Measurements from ENCODE around the gene OR8J3. TPM values are rescaled to one million over a fixed set of nuclear protein-coding genes. Genes with fewer than 3 reads are reported as not detected.

OR8J3 gene
- total RNA-seq, 2 experiments from 2014 or later = not detected

Small RNA genes within 50 kb of the gene (small RNA-seq; reads per million reads assigned to genes)
- not detected for gene OR8I4P

Other genes with a start within 250 kb of the OR8J3 start
- not detected in 2 replicates for gene OR5W2, start 225.6 kb downstream of the OR8J3 start, total RNA-seq (2014; rRNA removed; shearing (Covaris generic))
- gene OR5W2, start 225.6 kb downstream of the OR8J3 start, total RNA-seq (2022) = not detected in 2 replicates
- not detected in 2 replicates for gene OR5I1, start 203.8 kb downstream of the OR8J3 start, total RNA-seq (2014; rRNA removed; shearing (Covaris generic))
- gene OR5I1, start 203.8 kb downstream of the OR8J3 start, total RNA-seq (2022) = not detected in 2 replicates
- gene OR10AG1, start 170.3 kb downstream of the OR8J3 start, total RNA-seq (2014; rRNA removed; shearing (Covaris generic)) = not detected in 2 replicates
- gene OR10AG1, start 170.3 kb downstream of the OR8J3 start, total RNA-seq (2022) = not detected in 2 replicates
- 0.22 TPM in 1 of 2 replicates, not detected in the other for gene OR5F1, start 145.6 kb downstream of the OR8J3 start, total RNA-seq (2014; rRNA removed; shearing (Covaris generic))
- gene OR5F1, start 145.6 kb downstream of the OR8J3 start, total RNA-seq (2022) = not detected in 2 replicates
- gene OR5AS1, start 112.5 kb downstream of the OR8J3 start, total RNA-seq (2014; rRNA removed; shearing (Covaris generic)) = not detected in 2 replicates
- not detected in 2 replicates for gene OR5AS1, start 112.5 kb downstream of the OR8J3 start, total RNA-seq (2022)
- gene OR8I2, start 46.9 kb downstream of the OR8J3 start, total RNA-seq (2014; rRNA removed; shearing (Covaris generic)) = not detected in 2 replicates
- not detected in 2 replicates for gene OR8I2, start 46.9 kb downstream of the OR8J3 start, total RNA-seq (2022)
- not detected in 2 replicates for gene OR8H2, start 36.5 kb downstream of the OR8J3 start, total RNA-seq (2014; rRNA removed; shearing (Covaris generic))
- gene OR8H2, start 36.5 kb downstream of the OR8J3 start, total RNA-seq (2022) = not detected in 2 replicates
- gene OR8H3, start 17.8 kb downstream of the OR8J3 start, total RNA-seq (2014; rRNA removed; shearing (Covaris generic)) = not detected in 2 replicates
- not detected in 2 replicates for gene OR8H3, start 17.8 kb downstream of the OR8J3 start, total RNA-seq (2022)
- gene OR8K5, start 20.1 kb upstream of the OR8J3 start, total RNA-seq (2014; rRNA removed; shearing (Covaris generic)) = not detected in 2 replicates
- gene OR8K5, start 20.1 kb upstream of the OR8J3 start, total RNA-seq (2022) = not detected in 2 replicates
- gene OR5J2, start 36.4 kb upstream of the OR8J3 start, total RNA-seq (2014; rRNA removed; shearing (Covaris generic)) = not detected in 2 replicates
- not detected in 2 replicates for gene OR5J2, start 36.4 kb upstream of the OR8J3 start, total RNA-seq (2022)
- gene OR5T2, start 94.1 kb upstream of the OR8J3 start, total RNA-seq (2014; rRNA removed; shearing (Covaris generic)) = not detected in 2 replicates
- gene OR5T2, start 94.1 kb upstream of the OR8J3 start, total RNA-seq (2022) = not detected in 2 replicates
- not detected in 2 replicates for gene OR5T3, start 112.1 kb upstream of the OR8J3 start, total RNA-seq (2014; rRNA removed; shearing (Covaris generic))
- gene OR5T3, start 112.1 kb upstream of the OR8J3 start, total RNA-seq (2022) = not detected in 2 replicates
- gene OR5T1, start 134.0 kb upstream of the OR8J3 start, total RNA-seq (2014; rRNA removed; shearing (Covaris generic)) = not detected in 2 replicates
- gene OR5T1, start 134.0 kb upstream of the OR8J3 start, total RNA-seq (2022) = not detected in 2 replicates
- not detected in 2 replicates for gene OR8H1, start 152.1 kb upstream of the OR8J3 start, total RNA-seq (2014; rRNA removed; shearing (Covaris generic))
- not detected in 2 replicates for gene OR8H1, start 152.1 kb upstream of the OR8J3 start, total RNA-seq (2022)
- gene OR8K3, start 174.9 kb upstream of the OR8J3 start, total RNA-seq (2014; rRNA removed; shearing (Covaris generic)) = not detected in 2 replicates
- not detected in 2 replicates for gene OR8K3, start 174.9 kb upstream of the OR8J3 start, total RNA-seq (2022)
- not detected in 2 replicates for gene OR8K1, start 205.8 kb upstream of the OR8J3 start, total RNA-seq (2014; rRNA removed; shearing (Covaris generic))
- gene OR8K1, start 205.8 kb upstream of the OR8J3 start, total RNA-seq (2022) = not detected in 2 replicates
- gene OR8J1, start 214.1 kb upstream of the OR8J3 start, total RNA-seq (2014; rRNA removed; shearing (Covaris generic)) = not detected in 2 replicates
- not detected in 2 replicates for gene OR8J1, start 214.1 kb upstream of the OR8J3 start, total RNA-seq (2022)
- not detected in 2 replicates for gene OR8U1, start 235.4 kb upstream of the OR8J3 start, total RNA-seq (2014; rRNA removed; shearing (Covaris generic))
- gene OR8U1, start 235.4 kb upstream of the OR8J3 start, total RNA-seq (2022) = not detected in 2 replicates